ENCODE measurements around the gene ABHD6.
"Not testable (repeated sequence)": the region's sequence is repeated elsewhere in the genome, so short reads cannot be mapped to it uniquely, and the experiment has no call there.

The ABHD6 gene

DNA sequence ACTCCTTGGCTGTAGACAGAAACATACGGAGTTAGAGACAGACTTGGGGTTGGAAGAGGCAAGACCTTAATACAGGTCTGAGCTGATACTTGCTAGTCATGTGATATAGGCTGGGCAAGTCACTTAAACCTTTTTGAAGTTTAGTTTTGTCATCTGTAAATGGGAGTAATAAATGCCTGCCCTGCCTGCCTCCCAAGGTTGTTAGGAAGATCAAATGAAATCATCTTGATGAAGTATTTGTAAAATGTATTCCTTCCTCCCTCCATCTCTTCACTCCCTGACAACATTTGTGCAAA lies 98.0 kb downstream of the ABHD6 start:
- no peak overlapping the region for H3K4me3 ChIP-seq (ENCODE audit: low read length)

DNA sequence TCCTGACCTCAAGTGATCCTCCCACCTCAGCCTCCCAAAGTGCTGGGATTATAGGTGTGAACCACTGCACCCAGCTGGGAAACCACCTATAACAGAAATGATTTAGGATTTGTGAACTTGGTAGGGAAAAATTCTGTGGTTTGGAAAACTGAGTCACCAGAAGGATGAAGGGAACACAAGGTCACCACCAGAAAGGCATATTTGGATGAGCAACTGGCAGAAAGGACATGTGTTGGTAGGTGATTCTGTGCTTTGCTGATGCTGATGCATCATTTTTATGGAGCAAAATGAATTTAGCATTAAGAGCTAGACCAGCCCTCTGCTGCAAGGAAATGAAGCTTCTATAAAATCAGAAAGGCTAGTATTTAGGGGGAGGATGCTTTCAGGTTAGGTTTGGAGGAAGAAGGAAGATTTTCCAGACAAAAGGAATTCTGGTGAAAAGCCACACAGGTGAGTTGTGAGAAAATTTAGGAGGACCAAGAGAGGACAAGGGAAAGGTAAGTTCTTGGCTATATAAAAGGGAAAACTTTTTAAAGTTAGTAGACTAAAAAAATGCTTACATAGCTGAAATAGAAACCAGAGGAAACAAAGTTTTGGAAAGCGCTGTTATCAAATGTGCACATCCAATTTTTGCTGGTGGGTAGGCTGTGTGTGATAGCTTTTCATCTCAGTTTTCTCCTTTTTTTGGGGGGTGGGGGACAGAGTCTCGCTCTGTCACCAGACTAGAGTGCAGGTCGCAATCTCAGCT lies 98.7 kb downstream of the ABHD6 start:
- TF ChIP-seq, protein P1, sequence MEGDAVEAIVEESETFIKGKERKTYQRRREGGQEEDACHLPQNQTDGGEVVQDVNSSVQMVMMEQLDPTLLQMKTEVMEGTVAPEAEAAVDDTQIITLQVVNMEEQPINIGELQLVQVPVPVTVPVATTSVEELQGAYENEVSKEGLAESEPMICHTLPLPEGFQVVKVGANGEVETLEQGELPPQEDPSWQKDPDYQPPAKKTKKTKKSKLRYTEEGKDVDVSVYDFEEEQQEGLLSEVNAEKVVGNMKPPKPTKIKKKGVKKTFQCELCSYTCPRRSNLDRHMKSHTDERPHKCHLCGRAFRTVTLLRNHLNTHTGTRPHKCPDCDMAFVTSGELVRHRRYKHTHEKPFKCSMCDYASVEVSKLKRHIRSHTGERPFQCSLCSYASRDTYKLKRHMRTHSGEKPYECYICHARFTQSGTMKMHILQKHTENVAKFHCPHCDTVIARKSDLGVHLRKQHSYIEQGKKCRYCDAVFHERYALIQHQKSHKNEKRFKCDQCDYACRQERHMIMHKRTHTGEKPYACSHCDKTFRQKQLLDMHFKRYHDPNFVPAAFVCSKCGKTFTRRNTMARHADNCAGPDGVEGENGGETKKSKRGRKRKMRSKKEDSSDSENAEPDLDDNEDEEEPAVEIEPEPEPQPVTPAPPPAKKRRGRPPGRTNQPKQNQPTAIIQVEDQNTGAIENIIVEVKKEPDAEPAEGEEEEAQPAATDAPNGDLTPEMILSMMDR (conservative IDR thresholded peaks at IDR 0.05; ENCODE audit: low read depth, low read length): no peak
- no peak overlapping the region for H3K4me3 ChIP-seq (ENCODE audit: low read length)
- DNase-seq (ENCODE audit: low read depth): no peak

More for the DNA sequence above, 98.0 kb downstream of the ABHD6 start:
- no peak for DNase-seq (ENCODE audit: low read depth)
- TF ChIP-seq, protein P1 (conservative IDR thresholded peaks at IDR 0.05; ENCODE audit: low read depth, low read length): no peak

DNA sequence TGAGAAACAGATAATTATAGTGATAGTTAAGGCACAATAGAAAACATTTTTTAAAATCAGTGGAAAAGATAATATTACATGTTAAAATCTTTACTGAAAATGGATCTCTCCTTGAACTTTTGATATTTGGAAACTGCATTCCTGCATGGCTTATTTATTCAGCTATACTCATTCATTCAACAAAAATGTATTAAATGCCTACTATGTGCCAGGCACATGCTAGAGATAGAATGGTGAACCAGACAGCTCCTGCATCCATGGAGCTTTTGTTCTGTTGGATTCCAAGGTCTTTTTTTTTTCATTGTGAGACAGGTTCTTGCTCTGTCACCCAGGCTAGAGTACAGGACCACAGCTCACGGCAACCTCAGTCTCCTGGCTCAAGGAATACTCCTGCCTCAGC lies 99.6 kb downstream of the ABHD6 start:
- TF ChIP-seq, protein P1 (conservative IDR thresholded peaks at IDR 0.05; ENCODE audit: low read depth, low read length): no peak
- DNase-seq (ENCODE audit: low read depth): no peak
- no peak overlapping the region for H3K4me3 ChIP-seq (ENCODE audit: low read length)

DNA sequence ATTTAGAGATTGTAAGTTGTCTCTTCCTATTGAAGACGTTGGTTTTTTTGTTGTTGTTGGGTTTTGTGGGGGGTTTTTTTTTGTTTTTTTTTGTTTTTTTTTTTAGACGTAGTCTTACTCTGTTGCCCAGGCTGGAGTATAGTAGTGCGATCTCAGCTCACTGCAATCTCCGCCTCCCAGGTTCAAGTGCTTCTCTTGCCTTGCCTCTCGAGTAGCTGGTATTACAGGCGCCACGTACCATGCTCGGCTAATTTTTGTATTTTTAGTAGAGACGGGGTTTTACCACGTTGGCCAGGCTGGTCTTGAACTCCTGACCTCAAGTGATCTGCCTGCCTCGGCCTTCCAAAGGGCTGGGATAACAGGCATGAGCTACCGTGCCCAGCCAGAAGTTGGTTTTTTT lies 101.6 kb downstream of the ABHD6 start:
- DNase-seq (ENCODE audit: low read depth); H3K4me3 ChIP-seq (ENCODE audit: low read length): not testable (repeated sequence)

DNA sequence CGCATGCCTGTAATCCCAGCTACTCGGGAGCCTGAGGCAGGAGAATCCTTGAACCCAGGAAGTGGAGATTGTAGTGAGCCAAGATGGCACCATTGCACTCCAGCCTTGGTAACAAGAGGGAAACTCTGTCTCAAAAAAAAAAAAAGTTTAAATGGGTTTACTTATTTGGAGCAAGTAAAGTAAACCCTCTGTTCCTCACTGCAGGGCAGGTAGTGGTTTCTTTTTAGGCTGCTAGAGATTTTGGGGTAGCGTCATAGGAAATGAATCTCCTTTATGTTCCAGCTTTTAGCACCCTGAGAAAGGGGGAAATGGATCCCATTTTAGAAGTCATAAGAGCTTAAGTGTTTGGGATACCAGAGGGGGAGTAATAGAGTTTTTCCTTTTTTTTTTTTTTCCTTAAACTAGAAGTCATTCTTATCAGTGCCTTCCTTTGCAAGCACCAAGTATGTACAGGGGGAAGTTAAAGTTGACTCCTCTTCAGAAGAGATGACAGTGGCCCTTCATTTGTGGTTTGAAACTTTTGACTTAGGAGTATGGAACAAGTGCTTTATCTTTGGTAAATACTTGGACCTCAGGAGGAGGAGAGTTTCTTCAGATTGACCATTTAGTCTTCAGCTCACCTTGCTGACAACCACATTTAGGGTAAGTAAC lies 103.1 kb downstream of the ABHD6 start:
- no peak overlapping the region for H3K4me3 ChIP-seq (ENCODE audit: low read length)
- DNase-seq (ENCODE audit: low read depth): no peak
- TF ChIP-seq, protein P1 (conservative IDR thresholded peaks at IDR 0.05; ENCODE audit: low read depth, low read length): no peak

DNA sequence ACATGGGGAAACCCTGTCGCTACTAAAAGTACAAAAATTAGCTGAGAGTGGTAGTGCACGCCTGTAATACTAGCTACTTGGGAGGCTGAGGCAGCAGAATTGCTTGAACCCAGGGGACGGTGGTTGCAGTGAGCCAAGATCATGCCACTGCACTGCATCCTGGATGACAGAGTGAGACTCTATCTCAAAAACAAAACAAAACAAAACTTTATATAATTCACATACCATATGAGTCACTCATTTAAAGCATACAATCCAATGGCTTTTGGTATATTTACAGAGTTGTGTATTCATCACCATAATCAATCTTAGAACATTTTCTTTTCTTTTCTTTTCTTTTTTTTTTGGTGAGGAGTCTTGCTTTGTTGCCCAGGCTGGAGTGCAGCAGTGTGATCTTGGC lies 103.8 kb downstream of the ABHD6 start:
- H3K4me3 ChIP-seq (ENCODE audit: low read length): no peak overlapping the region
- TF ChIP-seq, protein P1 (conservative IDR thresholded peaks at IDR 0.05; ENCODE audit: low read depth, low read length): no peak
- no peak for DNase-seq (ENCODE audit: low read depth)

DNA sequence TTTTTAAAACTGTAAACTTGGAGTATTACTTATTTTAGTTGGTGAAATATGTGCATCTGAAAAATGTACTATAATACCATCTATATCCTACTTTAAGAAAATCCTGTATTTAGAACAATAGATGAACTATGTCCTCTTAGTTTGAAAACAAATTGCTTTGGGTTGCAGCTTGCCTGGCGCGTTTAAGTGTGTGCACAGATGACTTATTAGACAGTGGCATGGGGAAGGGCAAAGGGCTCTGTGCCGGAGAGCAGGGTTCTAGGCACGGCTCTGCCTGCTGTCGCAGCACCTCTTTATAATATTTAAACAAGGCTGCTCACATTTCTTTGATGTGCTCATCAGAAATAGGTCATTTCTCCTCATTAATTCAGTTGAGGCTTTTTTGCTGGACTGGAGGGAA lies 105.1 kb downstream of the ABHD6 start:
- TF ChIP-seq, protein P1 (conservative IDR thresholded peaks at IDR 0.05; ENCODE audit: low read depth, low read length): no peak
- DNase-seq (ENCODE audit: low read depth): no peak
- H3K4me3 ChIP-seq (ENCODE audit: low read length): no peak overlapping the region
